DND-41 (cell line): ENCODE measurements around the gene C5orf22.

Experiments
- ATAC-seq: fragments of 200-7000 bp; cut with Tn5 transposase; 3 replicates; pipeline ENCODE4 v1.9.1; 2021; ENCODE audit warnings: low read depth; ENCODE audit not compliant: insufficient read depth
- DNase-seq: peaks from one replicate; pipeline ENCODE4 v3.0.0-alpha.2; 2020
- H2AFZ ChIP-seq: 2 replicates; pipeline ENCODE4 v1.6.0; 2012; ENCODE audit warnings: low read depth, low read length
- H3K27ac ChIP-seq: 2 replicates; pipeline ENCODE4 v1.5.1; 2012; ENCODE audit warnings: low read length, inconsistent platforms
- H3K27me3 ChIP-seq: fragments of 200-600 bp; sonication (generic); 2 replicates; pipeline ENCODE4 v1.6.0; 2012; ENCODE audit warnings: low read length, mild to moderate bottlenecking, inconsistent platforms; ENCODE audit not compliant: insufficient read depth, poor library complexity
- H3K36me3 ChIP-seq: 2 replicates; pipeline ENCODE4 v1.5.1; 2012; ENCODE audit warnings: low read length, inconsistent platforms; ENCODE audit not compliant: insufficient read depth
- H3K4me1 ChIP-seq: 2 replicates; pipeline ENCODE4 v1.5.1; 2012; ENCODE audit warnings: mild to moderate bottlenecking, low read length; ENCODE audit not compliant: insufficient read depth
- H3K4me2 ChIP-seq: 2 replicates; pipeline ENCODE4 v1.6.0; 2012; ENCODE audit warnings: mild to moderate bottlenecking, moderate library complexity, low read length, inconsistent platforms; ENCODE audit not compliant: insufficient read depth
- H3K4me3 ChIP-seq, 2 experiments: fragments of 200-600 bp in 1 of 2; shearing (Covaris generic) in 1 of 2; 2 replicates each; pipeline ENCODE4 v1.5.1; 2012 to 2016; ENCODE audit warnings: inconsistent platforms in 2 of 2, low read length in 2 of 2, mild to moderate bottlenecking in 2 of 2, low read depth in 1 of 2, moderate library complexity in 1 of 2
- H3K79me2 ChIP-seq: 2 replicates; pipeline ENCODE4 v1.6.0; 2012; ENCODE audit warnings: low read length, inconsistent platforms; ENCODE audit not compliant: insufficient read depth
- H3K9ac ChIP-seq: 2 replicates; pipeline ENCODE4 v1.6.0; 2012; ENCODE audit warnings: low read depth, mild to moderate bottlenecking, inconsistent platforms, low read length, moderate library complexity
- H3K9me3 ChIP-seq: 2 replicates; pipeline ENCODE4 v1.5.1; 2012; ENCODE audit warnings: low read length, moderate library complexity, mild to moderate bottlenecking, inconsistent platforms; ENCODE audit not compliant: insufficient read depth, severe bottlenecking
- H4K20me1 ChIP-seq: 2 replicates; pipeline ENCODE4 v1.6.0; 2012; ENCODE audit warnings: low read length; ENCODE audit not compliant: insufficient read depth
- CTCF ChIP-seq: IDR thresholded peaks from 2 replicates; pipeline ENCODE4 v1.5.1; 2012; ENCODE audit warnings: borderline replicate concordance, low read length, moderate library complexity, mild to moderate bottlenecking; ENCODE audit not compliant: poor library complexity, severe bottlenecking; ENCODE audit errors: extremely low read depth
- EZH2 ChIP-seq: IDR thresholded peaks from 3 replicates; pipeline ENCODE4 v1.6.1; 2012; ENCODE audit warnings: borderline replicate concordance, low read depth, mild to moderate bottlenecking, moderate library complexity, low read length, inconsistent platforms; ENCODE audit not compliant: severe bottlenecking

Gene C5orf22

DNA sequence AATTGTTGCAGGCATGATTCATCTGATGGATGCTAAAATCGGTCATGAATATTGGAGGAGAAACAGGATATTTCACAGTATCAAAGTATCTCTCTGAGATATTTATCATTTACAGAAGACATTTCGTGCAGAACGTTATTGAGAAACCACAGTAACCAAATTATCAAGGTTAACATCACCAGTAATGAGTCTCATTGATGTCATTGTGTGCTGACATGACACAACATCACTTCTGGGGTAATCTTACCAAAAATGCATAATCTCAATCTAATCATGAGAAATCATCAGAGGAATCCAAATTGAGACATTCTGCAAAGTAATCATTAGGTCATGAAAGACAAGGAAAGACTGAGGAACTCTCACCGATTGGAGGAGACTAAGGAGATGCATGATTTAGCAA, 42.7 kb downstream of the C5orf22 start:
- Histone ChIP-seq H4K20me1 (no peaks in the 10 kb centered on the region), H3K27ac (no peak overlapping the region), H3K79me2 (no peaks in the 10 kb centered on the region), H3K4me2 (no peak overlapping the region), H2AFZ (no peak overlapping the region), H3K4me1 (no peaks in the 10 kb centered on the region), H3K36me3 (no peaks in the 10 kb centered on the region), H3K27me3 (peaks cover 3% of the 10 kb centered on the region), H3K9me3 (no peaks in the 10 kb centered on the region), H3K4me3 (no peak overlapping the region), H3K9ac (no peak overlapping the region)
- ATAC-seq (no peak), DNase-seq (no peak)
- TF ChIP-seq EZH2 (no peak), CTCF (no peak)

GRCh38 chr5:31577438-31577837, 45.3 kb downstream of the C5orf22 start:
- H2AFZ ChIP-seq, result no peak overlapping the region
- no peak overlapping the region for H3K4me3 ChIP-seq
- no peak overlapping the region for H3K27ac ChIP-seq
- TF ChIP-seq CTCF (no peak), EZH2 (no peak)
- no peaks in the 10 kb centered on the region for H3K4me1 ChIP-seq
- DNase-seq (no peak), ATAC-seq (no peak)
- H3K27me3 ChIP-seq, result peaks cover 3% of the 10 kb centered on the region
- H4K20me1 ChIP-seq, result no peaks in the 10 kb centered on the region
- H3K4me2 ChIP-seq, result no peak overlapping the region
- H3K79me2 ChIP-seq, result no peaks in the 10 kb centered on the region
- H3K9me3 ChIP-seq, result no peaks in the 10 kb centered on the region
- no peak overlapping the region for H3K9ac ChIP-seq
- no peaks in the 10 kb centered on the region for H3K36me3 ChIP-seq

DNA sequence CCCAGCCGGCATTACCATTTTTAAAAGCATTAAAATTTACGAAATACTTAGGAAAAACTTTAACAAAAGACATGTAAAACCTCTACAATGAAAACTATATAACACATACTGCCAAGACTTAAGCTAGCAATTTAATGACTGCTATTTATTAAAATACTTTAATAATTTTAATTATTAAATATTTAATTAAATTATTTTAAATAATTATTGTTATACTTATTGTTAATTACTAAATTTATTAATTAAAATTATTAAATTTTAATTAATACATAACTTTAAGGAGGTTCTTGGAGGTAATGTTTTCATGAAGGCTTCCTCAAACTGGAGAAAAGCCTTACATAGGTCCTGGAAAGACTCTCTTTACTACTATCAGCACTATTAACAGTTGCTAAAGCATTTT, 47.5 kb downstream of the C5orf22 start:
- H3K27me3 ChIP-seq, result peaks cover 3% of the 10 kb centered on the region
- no peaks in the 10 kb centered on the region for H3K36me3 ChIP-seq
- H3K79me2 ChIP-seq, result no peaks in the 10 kb centered on the region
- ATAC-seq, result no peak
- no peak overlapping the region for H2AFZ ChIP-seq
- no peak for DNase-seq
- no peak overlapping the region for H3K4me3 ChIP-seq
- H3K9me3 ChIP-seq, result no peaks in the 10 kb centered on the region
- H3K9ac ChIP-seq, result no peak overlapping the region
- H3K4me1 ChIP-seq, result no peaks in the 10 kb centered on the region
- TF ChIP-seq EZH2, result no peak
- no peak for TF ChIP-seq CTCF
- no peaks in the 10 kb centered on the region for H4K20me1 ChIP-seq
- H3K27ac ChIP-seq, result no peak overlapping the region
- H3K4me2 ChIP-seq, result no peak overlapping the region
